ENCODE data around the gene TFR2. TPM values are rescaled to one million over a fixed set of nuclear protein-coding genes. Genes with fewer than 3 reads are reported as not detected.
A peak's percentile ranks its signal among the peaks of the same experiment; 100 is the strongest.

Gene TFR2
- total and polyA plus RNA-seq, 10 donors: 1.7 to 6.6 (median 2.1) TPM

GRCh38 chr7:100578246-100579183 is 62.8 kb downstream of the TFR2 start:
- no peak for TF ChIP-seq POLR2A (IDR thresholded peaks at IDR 0.05)
- TF ChIP-seq POLR2AphosphoS5 (IDR thresholded peaks at IDR 0.05): peak in 2 of 3 donors; percentile 24 to 54
- peaks cover 20 to 96% (median 84%) of the 10 kb centered on the region in 6 donors for H3K36me3 ChIP-seq
- DNase-seq: no peak
- H3K27ac ChIP-seq: no peak overlapping the region
- no peak overlapping the region for H3K4me3 ChIP-seq
- H3K27me3 ChIP-seq (replicated peaks in 1 of 7): no peaks in the 10 kb centered on the region
- intact Hi-C loops (cut with DNase I; ENCODE audit: low total_unique reads): no loop called here
- no peaks in the 10 kb centered on the region for H3K9me3 ChIP-seq
- 95 to 98% (median 95%) methylated on average over 21 to 28 of the region's 28 CpGs for WGBS, 5 donors
- peaks cover 14 to 35% (median 25%) of the 10 kb centered on the region in 6 donors for H3K4me1 ChIP-seq

DNA sequence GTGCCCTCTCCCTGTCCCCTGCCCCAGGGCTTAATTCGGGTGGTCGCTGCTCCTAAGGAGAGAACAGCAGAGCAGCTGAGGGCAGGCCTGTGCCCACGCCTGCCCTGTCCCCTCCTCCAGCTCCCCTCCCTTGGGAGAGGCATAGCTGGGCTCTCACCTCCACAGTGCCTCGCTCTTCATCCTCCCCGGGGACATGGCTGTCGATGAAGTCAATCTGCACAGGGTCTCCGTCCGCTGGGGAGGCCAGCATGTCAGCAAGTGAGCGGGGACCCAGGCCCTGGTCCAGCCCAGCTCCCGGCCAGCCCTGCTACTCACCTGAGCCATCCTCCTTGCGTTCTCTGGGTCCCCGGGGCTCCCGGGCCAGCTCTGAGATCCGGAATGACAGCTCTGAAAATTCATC is 63.8 kb downstream of the TFR2 start:
- H3K27me3 ChIP-seq (replicated peaks in 1 of 7): no peaks in the 10 kb centered on the region
- peak in 1 of 3 donors; percentile 20 for TF ChIP-seq POLR2AphosphoS5 (IDR thresholded peaks at IDR 0.05)
- TF ChIP-seq CTCF (IDR thresholded peaks at IDR 0.05 in 8 of 11, conservative IDR thresholded peaks at IDR 0.05 in 3 of 11): no peak
- peaks cover 20 to 100% (median 93%) of the 10 kb centered on the region in 6 donors for H3K36me3 ChIP-seq
- no peak overlapping the region for H3K27ac ChIP-seq
- intact Hi-C loops (cut with DNase I; ENCODE audit: low total_unique reads): no loop called here
- WGBS, 5 donors: 90 to 98% (median 94%) methylated on average over 9 to 14 of the region's 14 CpGs
- no peak overlapping the region for H3K4me3 ChIP-seq
- H3K4me1 ChIP-seq: peaks cover 6 to 29% (median 15%) of the 10 kb centered on the region in 6 donors
- peak; percentile 76 for DNase-seq
- no peaks in the 10 kb centered on the region for H3K9me3 ChIP-seq

- Histone ChIP-seq H3K27me3 (replicated peaks in 1 of 7) (no peaks in the 10 kb centered on the region), H3K36me3 (peaks cover 19 to 100% (median 92%) of the 10 kb centered on the region in 6 donors), H3K4me1 (peaks cover 2 to 29% (median 11%) of the 10 kb centered on the region in 6 donors), H3K27ac (no peak overlapping the region), H3K4me3 (no peak overlapping the region), H3K9me3 (no peaks in the 10 kb centered on the region)
- 91 to 96% (median 94%) methylated on average over 20 to 24 of the region's 24 CpGs for WGBS, 5 donors
- TF ChIP-seq POLR2A (IDR thresholded peaks at IDR 0.05) (no peak), POLR2AphosphoS5 (IDR thresholded peaks at IDR 0.05) (peak in 1 of 3 donors; percentile 52)
- intact Hi-C loops (cut with DNase I; ENCODE audit: low total_unique reads): no loop called here
- no peak for DNase-seq
Observed at GRCh38 chr7:100577103-100577502, 64.2 kb downstream of the TFR2 start.

GRCh38 chr7:100576384-100576993 is 64.9 kb downstream of the TFR2 start:
- intact Hi-C loops (cut with DNase I; ENCODE audit: low total_unique reads): no loop called here
- H3K27me3 ChIP-seq (replicated peaks in 1 of 7): no peaks in the 10 kb centered on the region

More at GRCh38 chr7:100576384-100576993, 64.9 kb downstream of the TFR2 start:
- no peak overlapping the region for H3K4me3 ChIP-seq
- no peaks in the 10 kb centered on the region for H3K9me3 ChIP-seq
- H3K36me3 ChIP-seq: peaks cover 13 to 100% (median 86%) of the 10 kb centered on the region in 6 donors
- WGBS, 5 donors: 94 to 97% (median 95%) methylated on average over 13 of the region's 13 CpGs
- peaks cover 0 to 29% (median 8%) of the 10 kb centered on the region in 6 donors for H3K4me1 ChIP-seq
- no peak for TF ChIP-seq POLR2AphosphoS5 (IDR thresholded peaks at IDR 0.05)
- TF ChIP-seq POLR2A (IDR thresholded peaks at IDR 0.05): no peak
- no peak for TF ChIP-seq CTCF (IDR thresholded peaks at IDR 0.05 in 8 of 11, conservative IDR thresholded peaks at IDR 0.05 in 3 of 11)
- no peak overlapping the region for H3K27ac ChIP-seq
- DNase-seq: no peak
